ENCODE data around the gene TNNT1.
"Not testable (repeated sequence)": the region's sequence is repeated elsewhere in the genome, so short reads cannot be mapped to it uniquely, and the experiment has no call there.

TNNT1 gene

GRCh38 chr19:55169136-55169535 is 20.1 kb upstream of the TNNT1 start:
- DNase-seq (ENCODE audit: low spot score), result no peak

GRCh38 chr19:55166530-55167268 is 17.7 kb upstream of the TNNT1 start, which contains the start of gene DNAAF3:
Gene DNAAF3, minus strand, starts transcription at chr19:55166613. Its CDS starts 200 bp downstream, at chr19:55166413.
- peak; percentile 94 for DNase-seq (ENCODE audit: low spot score)

- peak; percentile 84 for DNase-seq (ENCODE audit: low spot score)
Observed at GRCh38 chr19:55165952-55166529, 17.0 kb upstream of the TNNT1 start.

- no peak for DNase-seq (ENCODE audit: low spot score)
Observed at GRCh38 chr19:55161571-55162322, 12.7 kb upstream of the TNNT1 start.

GRCh38 chr19:55160986-55161365 is 12.0 kb upstream of the TNNT1 start:
- no peak for DNase-seq (ENCODE audit: low spot score)

GRCh38 chr19:55160128-55160985 is 11.4 kb upstream of the TNNT1 start:
- DNase-seq (ENCODE audit: low spot score), result peak; percentile 81

GRCh38 chr19:55158848-55159749 is 10.1 kb upstream of the TNNT1 start:
- DNase-seq (ENCODE audit: low spot score), result peak; percentile 53

GRCh38 chr19:55158423-55158822 is 9.4 kb upstream of the TNNT1 start:
- no peak for DNase-seq (ENCODE audit: low spot score)

- no peak for DNase-seq (ENCODE audit: low spot score)
Observed at GRCh38 chr19:55157064-55157908, 8.3 kb upstream of the TNNT1 start, which contains the start of gene TNNI3. Gene TNNI3, minus strand, starts transcription at chr19:55157732. Its CDS starts 143 bp downstream, at chr19:55157589.

GRCh38 chr19:55156202-55157063 is 7.4 kb upstream of the TNNT1 start:
- DNase-seq (ENCODE audit: low spot score), result peak; percentile 80

GRCh38 chr19:55155784-55156183 is 6.8 kb upstream of the TNNT1 start:
- DNase-seq (ENCODE audit: low spot score), result not testable (repeated sequence)

- no peak for DNase-seq (ENCODE audit: low spot score)
Observed at GRCh38 chr19:55153652-55154264, 4.8 kb upstream of the TNNT1 start.

- no peak for DNase-seq (ENCODE audit: low spot score)
Observed at GRCh38 chr19:55152017-55152416, 3.0 kb upstream of the TNNT1 start.

- DNase-seq (ENCODE audit: low spot score), result no peak
Observed at GRCh38 chr19:55147545-55148251, 1.3 kb downstream of the TNNT1 start.

- DNase-seq (ENCODE audit: low spot score), result peak; percentile 83
Observed at GRCh38 chr19:55146705-55147273, 2.2 kb downstream of the TNNT1 start.

- DNase-seq (ENCODE audit: low spot score), result no peak
Observed at GRCh38 chr19:55146078-55146704, 2.8 kb downstream of the TNNT1 start.

- DNase-seq (ENCODE audit: low spot score), result no peak
Observed at GRCh38 chr19:55145232-55145631, 3.8 kb downstream of the TNNT1 start.
